DND-41 (cell line): ENCODE measurements around the gene PDGFB.

ENCODE experiments used
- EZH2 ChIP-seq: IDR thresholded peaks from 3 replicates; pipeline ENCODE4 v1.6.1; 2012; ENCODE audit warnings: borderline replicate concordance, low read depth, mild to moderate bottlenecking, moderate library complexity, low read length, inconsistent platforms; ENCODE audit not compliant: severe bottlenecking
- TF ChIP-seq, protein P1 (sequence below): IDR thresholded peaks from 2 replicates; pipeline ENCODE4 v1.5.1; 2012; ENCODE audit warnings: borderline replicate concordance, low read length, moderate library complexity, mild to moderate bottlenecking; ENCODE audit not compliant: poor library complexity, severe bottlenecking; ENCODE audit errors: extremely low read depth

DNA sequence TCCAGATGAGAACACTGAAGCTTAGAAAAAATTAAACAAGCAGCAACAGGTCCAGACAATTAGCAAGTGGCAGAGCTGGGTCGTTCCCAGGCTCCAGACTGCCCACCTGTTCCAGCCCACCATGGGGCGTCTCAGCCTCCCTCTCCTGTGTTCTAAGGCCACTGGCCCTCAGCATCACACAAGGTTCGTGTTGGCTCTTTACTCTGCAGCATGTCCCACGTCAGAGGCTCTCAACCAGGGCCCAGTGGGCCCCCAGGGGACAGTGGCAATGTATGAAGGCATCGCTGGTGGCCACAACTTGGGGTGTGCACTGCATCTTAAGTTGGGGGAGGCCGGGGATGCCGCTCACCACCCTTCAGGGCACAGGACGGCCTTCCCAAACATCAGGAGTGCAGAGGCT lies 6.2 kb downstream of the PDGFB start:
- TF ChIP-seq, protein P1, sequence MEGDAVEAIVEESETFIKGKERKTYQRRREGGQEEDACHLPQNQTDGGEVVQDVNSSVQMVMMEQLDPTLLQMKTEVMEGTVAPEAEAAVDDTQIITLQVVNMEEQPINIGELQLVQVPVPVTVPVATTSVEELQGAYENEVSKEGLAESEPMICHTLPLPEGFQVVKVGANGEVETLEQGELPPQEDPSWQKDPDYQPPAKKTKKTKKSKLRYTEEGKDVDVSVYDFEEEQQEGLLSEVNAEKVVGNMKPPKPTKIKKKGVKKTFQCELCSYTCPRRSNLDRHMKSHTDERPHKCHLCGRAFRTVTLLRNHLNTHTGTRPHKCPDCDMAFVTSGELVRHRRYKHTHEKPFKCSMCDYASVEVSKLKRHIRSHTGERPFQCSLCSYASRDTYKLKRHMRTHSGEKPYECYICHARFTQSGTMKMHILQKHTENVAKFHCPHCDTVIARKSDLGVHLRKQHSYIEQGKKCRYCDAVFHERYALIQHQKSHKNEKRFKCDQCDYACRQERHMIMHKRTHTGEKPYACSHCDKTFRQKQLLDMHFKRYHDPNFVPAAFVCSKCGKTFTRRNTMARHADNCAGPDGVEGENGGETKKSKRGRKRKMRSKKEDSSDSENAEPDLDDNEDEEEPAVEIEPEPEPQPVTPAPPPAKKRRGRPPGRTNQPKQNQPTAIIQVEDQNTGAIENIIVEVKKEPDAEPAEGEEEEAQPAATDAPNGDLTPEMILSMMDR, result no peak
- no peak for TF ChIP-seq EZH2
